HUES48 (cell line): ENCODE measurements around the gene GAN.

ENCODE experiments used
- H3K27ac ChIP-seq: one replicate; pipeline ENCODE4 v1.7.0; 2013; ENCODE audit warnings: low read depth, low read length, inconsistent platforms
- H3K27me3 ChIP-seq: 2 replicates; pipeline ENCODE4 v1.6.1; 2013; ENCODE audit warnings: mild to moderate bottlenecking, low read length; ENCODE audit not compliant: control insufficient read depth, insufficient read depth
- H3K36me3 ChIP-seq: 2 replicates; pipeline ENCODE4 v1.6.1; 2013; ENCODE audit warnings: low read length; ENCODE audit not compliant: control insufficient read depth, insufficient read depth
- H3K4me1 ChIP-seq: 2 replicates; pipeline ENCODE4 v1.6.1; 2013; ENCODE audit warnings: mild to moderate bottlenecking, low read length; ENCODE audit not compliant: control insufficient read depth, insufficient read depth
- H3K4me3 ChIP-seq: 2 replicates; pipeline ENCODE4 v1.5.1; 2013; ENCODE audit warnings: mild to moderate bottlenecking, low read depth, low read length
- H3K9ac ChIP-seq: 2 replicates; pipeline ENCODE4 v1.6.1; 2013; ENCODE audit warnings: mild to moderate bottlenecking, low read depth, low read length, moderate library complexity
- H3K9me3 ChIP-seq: 2 replicates; pipeline ENCODE4 v1.6.1; 2013; ENCODE audit warnings: low read length; ENCODE audit not compliant: control insufficient read depth, insufficient read depth

GAN gene

GRCh38 chr16:81310045-81310644 is 4.6 kb upstream of the GAN start:
- Histone ChIP-seq H3K9me3 (no peaks in the 10 kb centered on the region), H3K4me3 (no peak overlapping the region), H3K27ac (no peak overlapping the region), H3K27me3 (no peaks in the 10 kb centered on the region), H3K36me3 (peaks cover 11% of the 10 kb centered on the region), H3K9ac (no peak overlapping the region), H3K4me1 (peaks cover 9% of the 10 kb centered on the region)

GRCh38 chr16:81311762-81312161 is 3.0 kb upstream of the GAN start:
- H3K9me3 ChIP-seq = no peaks in the 10 kb centered on the region
- H3K9ac ChIP-seq = no peak overlapping the region
- H3K27ac ChIP-seq = no peak overlapping the region
- H3K4me1 ChIP-seq = peaks cover 13% of the 10 kb centered on the region
- H3K36me3 ChIP-seq = peaks cover 11% of the 10 kb centered on the region
- H3K4me3 ChIP-seq = no peak overlapping the region
- peaks cover 5% of the 10 kb centered on the region; the same call in 1 of the 2 replicates for H3K27me3 ChIP-seq

GRCh38 chr16:81313701-81314602 is 810 bp upstream of the GAN start:
- Histone ChIP-seq H3K4me3 (peak overlapping the region; percentile 91), H3K9me3 (no peaks in the 10 kb centered on the region), H3K9ac (peak overlapping the region; percentile 87), H3K4me1 (peaks cover 16% of the 10 kb centered on the region), H3K27ac (peak overlapping the region; percentile 89), H3K36me3 (peaks cover 11% of the 10 kb centered on the region), H3K27me3 (peaks cover 5% of the 10 kb centered on the region; the same call in 1 of the 2 replicates)

GRCh38 chr16:81315271-81316175 is 761 bp downstream of the GAN start:
- Histone ChIP-seq H3K4me3 (peak overlapping the region; percentile 91), H3K27me3 (peaks cover 5% of the 10 kb centered on the region; the same call in 1 of the 2 replicates), H3K27ac (peak overlapping the region; percentile 70), H3K9me3 (no peaks in the 10 kb centered on the region), H3K4me1 (peaks cover 21% of the 10 kb centered on the region), H3K36me3 (peaks cover 11% of the 10 kb centered on the region), H3K9ac (peak overlapping the region; percentile 76)

- Histone ChIP-seq H3K27me3 (peaks cover 5% of the 10 kb centered on the region; the same call in 1 of the 2 replicates), H3K4me3 (peak overlapping the region; percentile 91), H3K27ac (no peak overlapping the region), H3K36me3 (peaks cover 9% of the 10 kb centered on the region), H3K9me3 (no peaks in the 10 kb centered on the region), H3K4me1 (peaks cover 21% of the 10 kb centered on the region), H3K9ac (no peak overlapping the region)
Observed at GRCh38 chr16:81316176-81316496, 1.4 kb downstream of the GAN start.

- H3K36me3 ChIP-seq = no peaks in the 10 kb centered on the region
- H3K9me3 ChIP-seq = no peaks in the 10 kb centered on the region
- H3K27ac ChIP-seq = no peak overlapping the region
- no peak overlapping the region for H3K4me3 ChIP-seq
- H3K4me1 ChIP-seq = peaks cover 12% of the 10 kb centered on the region; the same call in 1 of the 2 replicates
- H3K27me3 ChIP-seq = peaks cover 5% of the 10 kb centered on the region; the same call in 1 of the 2 replicates
- H3K9ac ChIP-seq = no peak overlapping the region
Observed at GRCh38 chr16:81318711-81319110, 3.9 kb downstream of the GAN start.

GRCh38 chr16:81319221-81319912 is 4.6 kb downstream of the GAN start:
- H3K36me3 ChIP-seq = no peaks in the 10 kb centered on the region; the same call in 1 of the 2 replicates
- H3K27ac ChIP-seq = no peak overlapping the region
- H3K4me1 ChIP-seq = peaks cover 12% of the 10 kb centered on the region; the same call in 1 of the 2 replicates
- no peak overlapping the region for H3K9ac ChIP-seq
- peaks cover 5% of the 10 kb centered on the region; the same call in 1 of the 2 replicates for H3K27me3 ChIP-seq
- H3K9me3 ChIP-seq = no peaks in the 10 kb centered on the region
- no peak overlapping the region for H3K4me3 ChIP-seq

GRCh38 chr16:81321039-81321438 is 6.3 kb downstream of the GAN start:
- H3K4me3 ChIP-seq = no peak overlapping the region
- peaks cover 1% of the 10 kb centered on the region; the same call in 1 of the 2 replicates for H3K27me3 ChIP-seq
- no peak overlapping the region for H3K9ac ChIP-seq
- H3K9me3 ChIP-seq = no peaks in the 10 kb centered on the region
- H3K4me1 ChIP-seq = peaks cover 9% of the 10 kb centered on the region; the same call in 1 of the 2 replicates
- H3K27ac ChIP-seq = no peak overlapping the region
- no peaks in the 10 kb centered on the region; the same call in 1 of the 2 replicates for H3K36me3 ChIP-seq

- Histone ChIP-seq H3K4me3 (no peak overlapping the region), H3K9ac (no peak overlapping the region), H3K27ac (no peak overlapping the region), H3K27me3 (no peaks in the 10 kb centered on the region), H3K9me3 (no peaks in the 10 kb centered on the region), H3K4me1 (peaks cover 8% of the 10 kb centered on the region; the same call in 1 of the 2 replicates), H3K36me3 (no peaks in the 10 kb centered on the region; the same call in 1 of the 2 replicates)
Observed at GRCh38 chr16:81321536-81321935, 6.8 kb downstream of the GAN start.

GRCh38 chr16:81324808-81325207 is 10.0 kb downstream of the GAN start:
- Histone ChIP-seq H3K9me3 (no peaks in the 10 kb centered on the region), H3K36me3 (no peaks in the 10 kb centered on the region; the same call in 1 of the 2 replicates), H3K4me3 (no peak overlapping the region), H3K9ac (no peak overlapping the region), H3K4me1 (no peaks in the 10 kb centered on the region), H3K27me3 (no peaks in the 10 kb centered on the region), H3K27ac (no peak overlapping the region)
